Heart left ventricle (tissue), 13 donors: Measurements from ENCODE around the gene RPTOR.

ENCODE experiments used
- CTCF ChIP-seq, 12 donors: fragments of 200-600 bp; sonication (generic) in 4 of 12; IDR thresholded peaks; one replicate each; pipeline versions ENCODE4 v1.5.0 to v1.8.0; 2018 to 2022; ENCODE audit warnings: antibody characterized with exemption in 12 of 12, mild to moderate bottlenecking in 5 of 12
- POLR2A ChIP-seq, 2 donors: fragments of 450-650 bp; IDR thresholded peaks; one replicate each; pipeline ENCODE4 v1.6.1; 2017; ENCODE audit warnings: antibody characterized with exemption in 2 of 2, mild to moderate bottlenecking in 2 of 2, moderate library complexity in 2 of 2
- donor health status: ischemic (EF 13 %, LVEDD 7.1; RV severe dilation, severe dysfunction).
- donor health status: DM: no; HTN: yes; CAD: no.
- donor health status: DM: no; HTN: no; CAD: no.
- donor health status: ischemic (EF 25% LVEDD 6.9; RV normal size, moderate dysfunction).
- donor health status: ischemic (EF 25% LVEDD 5.7; RV mildly dilated, moderate dysfunction).
- donor health status: ischemic (EF 35%, LVEDD 5.7; RV mildly dilated, moderate dysfunction).
- donor health status: nonischemic (EF 11% LVEDD 7.7; RV severe dilation, severe dysfunction).
- donor health status: DM: yes; HTN: yes; CAD: no.
- donor health status: PGD.
- donor health status: ischemic (EF 29% LVEDD 5.4; RV normal size, mild dysfunction).
- donor health status: nonischemic (EF 23%, LVEDD 6.1; RV moderate dilation, normal function).

GRCh38 chr17:80794281-80795089, 249.8 kb downstream of the RPTOR start:
- no peak for TF ChIP-seq POLR2A (IDR thresholded peaks at IDR 0.05)
- no peak for TF ChIP-seq CTCF (IDR thresholded peaks at IDR 0.05)
